Thoracic aorta (tissue), 2 donors: ENCODE results near the gene COL28A1. TPM values are rescaled to one million over a fixed set of nuclear protein-coding genes. Genes with fewer than 3 reads are reported as not detected.

ENCODE experiments used
- ATAC-seq: fragments of 150-250 bp; one replicate; pipeline ENCODE4 v1.8.0; 2017; ENCODE audit warnings: low read depth; ENCODE audit not compliant: insufficient number of reproducible peaks, low FRiP score
- DNase-seq: peaks from one replicate; pipeline ENCODE4 v3.0.0-alpha.2; 2020; ENCODE audit warnings: low spot score
- H3K27ac ChIP-seq, 2 donors: fragments of 200-600 bp; sonication (generic); 1 replicate in 1 of 2; 2 replicates in 1 of 2; pipeline ENCODE4 v1.5.1; 2016; ENCODE audit warnings: mild to moderate bottlenecking in 2 of 2, moderate library complexity in 2 of 2
- H3K27me3 ChIP-seq: fragments of 200-600 bp; sonication (generic); replicated peaks from 2 replicates; pipeline ENCODE4 v1.6.0; 2016; ENCODE audit warnings: mild to moderate bottlenecking; ENCODE audit not compliant: insufficient read depth
- H3K36me3 ChIP-seq: fragments of 200-600 bp; sonication (generic); one replicate; pipeline ENCODE4 v1.5.1; 2016
- H3K4me1 ChIP-seq, 2 donors: fragments of 200-600 bp; sonication (generic); 1 replicate in 1 of 2; 2 replicates in 1 of 2; pipeline versions ENCODE4 v1.5.1 to v1.6.0; 2016; ENCODE audit warnings: low read depth in 2 of 2, mild to moderate bottlenecking in 1 of 2; ENCODE audit not compliant: control insufficient read depth in 1 of 2
- H3K4me3 ChIP-seq: fragments of 200-600 bp; sonication (generic); 2 replicates; pipeline ENCODE4 v1.5.1; 2016; ENCODE audit warnings: mild to moderate bottlenecking
- H3K9me3 ChIP-seq: fragments of 200-600 bp; sonication (generic); 2 replicates; pipeline ENCODE4 v1.5.1; 2016
- total RNA-seq, 2 donors: library from RNA; depleted of rRNA; stranded (reverse); fragments of >200 nt; gene quantifications; one replicate each; pipeline versions ENCODE4 v1.1.0 to v1.2.3, GENCODE V29; 2016
- TF ChIP-seq, protein P1 (sequence below): fragments of 200-600 bp; sonication (generic); IDR thresholded peaks from one replicate; pipeline ENCODE4 v1.5.1; 2019; ENCODE audit warnings: antibody characterized with exemption

The COL28A1 gene
- total RNA-seq, 2 donors from 2014 or later: 2.4 to 3.0 TPM

DNA sequence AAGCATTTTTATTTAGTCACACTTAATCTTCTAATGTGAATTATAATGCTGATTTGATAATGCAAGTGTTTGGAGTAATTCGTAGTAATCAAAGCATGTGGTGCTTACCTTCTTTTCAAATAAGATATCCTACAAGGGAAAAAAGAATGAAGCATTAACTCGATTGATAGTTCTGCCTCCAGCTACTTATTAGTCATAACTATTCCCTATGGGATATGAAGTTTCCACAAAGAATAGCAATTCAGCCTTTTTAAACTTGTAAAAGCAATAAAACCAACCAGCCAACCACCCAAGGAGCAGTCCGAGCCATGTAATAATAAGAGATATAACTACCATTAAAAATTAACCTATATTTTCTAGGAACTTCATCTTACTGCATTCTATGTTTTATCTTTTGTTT is 11.6 kb downstream of the COL28A1 start:
- H3K27me3 ChIP-seq: no peaks in the 10 kb centered on the region
- no peak overlapping the region for H3K27ac ChIP-seq
- DNase-seq (no peak), ATAC-seq (no peak)
- H3K4me3 ChIP-seq: no peak overlapping the region
- TF ChIP-seq, protein P1, sequence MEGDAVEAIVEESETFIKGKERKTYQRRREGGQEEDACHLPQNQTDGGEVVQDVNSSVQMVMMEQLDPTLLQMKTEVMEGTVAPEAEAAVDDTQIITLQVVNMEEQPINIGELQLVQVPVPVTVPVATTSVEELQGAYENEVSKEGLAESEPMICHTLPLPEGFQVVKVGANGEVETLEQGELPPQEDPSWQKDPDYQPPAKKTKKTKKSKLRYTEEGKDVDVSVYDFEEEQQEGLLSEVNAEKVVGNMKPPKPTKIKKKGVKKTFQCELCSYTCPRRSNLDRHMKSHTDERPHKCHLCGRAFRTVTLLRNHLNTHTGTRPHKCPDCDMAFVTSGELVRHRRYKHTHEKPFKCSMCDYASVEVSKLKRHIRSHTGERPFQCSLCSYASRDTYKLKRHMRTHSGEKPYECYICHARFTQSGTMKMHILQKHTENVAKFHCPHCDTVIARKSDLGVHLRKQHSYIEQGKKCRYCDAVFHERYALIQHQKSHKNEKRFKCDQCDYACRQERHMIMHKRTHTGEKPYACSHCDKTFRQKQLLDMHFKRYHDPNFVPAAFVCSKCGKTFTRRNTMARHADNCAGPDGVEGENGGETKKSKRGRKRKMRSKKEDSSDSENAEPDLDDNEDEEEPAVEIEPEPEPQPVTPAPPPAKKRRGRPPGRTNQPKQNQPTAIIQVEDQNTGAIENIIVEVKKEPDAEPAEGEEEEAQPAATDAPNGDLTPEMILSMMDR: no peak
- no peaks in the 10 kb centered on the region for H3K9me3 ChIP-seq
- H3K36me3 ChIP-seq: no peaks in the 10 kb centered on the region
- H3K4me1 ChIP-seq: no peaks in the 10 kb centered on the region

DNA sequence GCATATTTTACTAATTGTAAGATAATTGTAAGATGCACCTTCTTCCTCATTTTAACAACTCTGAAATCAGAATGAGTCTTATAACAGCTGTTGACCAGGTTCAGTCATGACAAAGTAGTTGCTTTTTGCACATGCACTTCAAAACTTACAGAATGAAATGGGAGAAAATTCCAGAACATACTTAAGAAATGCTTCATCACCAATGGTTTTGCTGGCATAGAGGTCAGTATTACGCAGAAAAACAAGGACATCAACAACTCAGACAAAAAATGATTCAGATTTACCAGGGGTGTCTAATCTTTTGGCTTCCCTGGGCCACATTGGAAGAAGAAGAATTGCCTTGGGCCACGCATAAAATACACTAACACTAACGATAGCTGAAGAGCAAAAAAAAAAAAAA is 13.3 kb downstream of the COL28A1 start:
- no peak for ATAC-seq
- Histone ChIP-seq H3K27ac (no peak overlapping the region), H3K4me3 (no peak overlapping the region), H3K9me3 (no peaks in the 10 kb centered on the region), H3K4me1 (no peaks in the 10 kb centered on the region), H3K27me3 (no peaks in the 10 kb centered on the region), H3K36me3 (no peaks in the 10 kb centered on the region)
- TF ChIP-seq, protein P1: no peak
- DNase-seq: no peak

DNA sequence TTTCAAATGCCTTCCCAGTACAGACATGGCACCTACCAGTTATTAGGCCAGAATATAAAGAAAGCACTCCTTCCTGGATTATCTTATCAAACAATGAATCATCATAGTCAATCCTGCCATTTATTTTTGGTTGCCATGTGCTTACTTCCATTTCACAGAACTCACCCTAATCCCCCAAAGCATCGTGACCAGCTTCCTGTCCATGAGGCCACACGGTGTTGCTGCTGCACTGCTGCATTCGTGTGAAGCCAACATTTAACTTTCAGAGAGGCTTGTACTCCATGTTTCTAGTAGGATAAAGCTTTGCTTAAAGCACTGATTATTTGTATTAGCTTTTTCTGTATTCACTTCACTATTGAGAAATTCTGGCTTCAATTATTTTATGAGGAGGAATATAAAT is 14.4 kb downstream of the COL28A1 start:
- no peak overlapping the region for H3K27ac ChIP-seq
- TF ChIP-seq, protein P1: no peak
- ATAC-seq (no peak), DNase-seq (no peak)
- H3K36me3 ChIP-seq: no peaks in the 10 kb centered on the region
- no peaks in the 10 kb centered on the region for H3K27me3 ChIP-seq
- H3K4me1 ChIP-seq: no peaks in the 10 kb centered on the region
- no peaks in the 10 kb centered on the region for H3K9me3 ChIP-seq
- H3K4me3 ChIP-seq: no peak overlapping the region

DNA sequence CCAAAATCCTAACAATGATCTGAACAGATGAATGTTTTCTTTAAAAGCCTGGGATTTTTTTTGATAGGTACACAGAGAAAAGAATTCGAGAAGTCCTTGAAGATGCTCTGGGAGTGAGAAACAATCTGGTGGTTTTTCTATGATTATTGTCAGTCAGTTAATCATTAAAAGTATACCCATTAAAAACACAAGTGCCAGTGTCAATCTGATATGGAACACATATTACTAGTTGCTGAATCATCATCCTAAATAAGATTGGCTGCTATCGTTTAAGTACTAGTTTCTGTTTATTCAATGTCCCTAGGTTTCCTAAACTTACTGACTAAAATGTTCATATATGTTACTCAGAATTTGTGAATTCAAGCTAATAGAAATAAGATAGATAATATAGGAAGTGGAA is 16.1 kb downstream of the COL28A1 start:
- Histone ChIP-seq H3K4me3 (no peak overlapping the region), H3K27ac (no peak overlapping the region)
- DNase-seq: no peak

DNA sequence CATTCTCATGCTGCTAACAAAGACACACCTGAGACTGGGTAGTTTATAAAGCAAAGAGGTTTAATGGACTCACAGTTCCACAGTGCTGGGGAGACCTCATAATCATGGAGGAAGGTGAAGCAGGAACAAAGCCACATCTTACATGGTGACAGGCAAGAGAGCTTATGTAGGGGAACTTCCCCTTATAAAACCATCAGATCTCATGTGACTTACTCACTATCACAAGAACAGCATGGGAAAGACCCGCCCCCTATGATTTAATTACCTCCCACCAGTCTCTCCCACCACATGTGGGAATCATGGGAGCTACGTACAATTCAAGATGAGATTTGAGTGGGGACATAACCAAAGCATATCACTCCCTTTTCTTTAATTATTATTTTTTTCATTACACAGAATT is 16.6 kb downstream of the COL28A1 start:
- H3K4me1 ChIP-seq: no peaks in the 10 kb centered on the region
- ATAC-seq (no peak), DNase-seq (no peak)
- TF ChIP-seq, protein P1: no peak
- no peak overlapping the region for H3K4me3 ChIP-seq
- no peak overlapping the region for H3K27ac ChIP-seq
- H3K9me3 ChIP-seq: no peaks in the 10 kb centered on the region
- H3K27me3 ChIP-seq: no peaks in the 10 kb centered on the region
- no peaks in the 10 kb centered on the region for H3K36me3 ChIP-seq

More for the DNA sequence above, 16.1 kb downstream of the COL28A1 start:
- Histone ChIP-seq H3K27me3 (no peaks in the 10 kb centered on the region), H3K4me1 (no peaks in the 10 kb centered on the region), H3K9me3 (no peaks in the 10 kb centered on the region), H3K36me3 (no peaks in the 10 kb centered on the region)
- no peak for ATAC-seq
- TF ChIP-seq, protein P1: no peak
